Ectodermal cell (in vitro differentiated cells): ENCODE data around the gene LRMDA.

ENCODE experiments used
- H3K27ac ChIP-seq: 2 replicates; pipeline ENCODE4 v1.7.0; 2013; ENCODE audit warnings: mild to moderate bottlenecking, low read depth, low read length; ENCODE audit not compliant: insufficient read depth, poor library complexity, severe bottlenecking
- H3K27me3 ChIP-seq: 2 replicates; pipeline ENCODE4 v1.7.0; 2013; ENCODE audit warnings: mild to moderate bottlenecking, low read length; ENCODE audit not compliant: insufficient read depth, control insufficient read depth, poor library complexity, severe bottlenecking
- H3K36me3 ChIP-seq: one replicate; pipeline ENCODE4 v1.7.0; 2013; ENCODE audit warnings: low read length; ENCODE audit not compliant: control insufficient read depth, insufficient read depth
- H3K4me1 ChIP-seq: one replicate; pipeline ENCODE4 v1.7.0; 2013; ENCODE audit warnings: low read length; ENCODE audit not compliant: control insufficient read depth, insufficient read depth
- H3K4me3 ChIP-seq: 2 replicates; pipeline ENCODE4 v1.7.0; 2013; ENCODE audit warnings: low read depth, low read length, control low read depth; ENCODE audit not compliant: insufficient read depth
- H3K9me3 ChIP-seq: 2 replicates; pipeline ENCODE4 v1.7.0; 2013; ENCODE audit warnings: mild to moderate bottlenecking, low read length, moderate library complexity; ENCODE audit not compliant: control insufficient read depth
- WGBS, 2 experiments: methylation state at CpG; one replicate each; pipeline ENCODE4 v1.1.7; 2013; ENCODE audit warnings: missing lambda C conversion rate in 2 of 2; 5-methylcytosine and 5-hydroxymethylcytosine counted together

Gene LRMDA

DNA sequence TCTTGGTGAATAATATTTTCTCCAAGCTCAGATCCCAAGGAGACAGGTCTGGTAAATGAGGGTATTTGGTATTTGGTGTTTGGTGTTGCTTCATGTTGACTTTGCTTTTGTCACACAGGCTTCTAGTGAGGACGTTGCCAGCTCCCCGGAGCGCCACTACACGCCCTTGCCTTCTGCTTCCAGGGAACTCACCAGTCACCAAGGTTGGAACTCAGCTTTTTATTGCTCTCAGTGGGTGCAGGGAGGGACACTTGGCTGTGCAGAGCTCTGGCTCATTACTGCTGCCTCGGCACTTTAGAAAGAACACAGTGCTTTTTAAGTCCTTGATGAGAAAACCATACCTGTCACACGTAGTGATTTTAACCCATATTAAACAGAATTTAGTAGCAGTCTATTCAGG, 892.9 kb downstream of the LRMDA start:
- Histone ChIP-seq H3K9me3 (no peaks in the 10 kb centered on the region), H3K27ac (no peak overlapping the region), H3K4me1 (no peaks in the 10 kb centered on the region), H3K36me3 (no peaks in the 10 kb centered on the region), H3K27me3 (no peaks in the 10 kb centered on the region), H3K4me3 (no peak overlapping the region)
- WGBS, 2 experiments, result 82 to 86% methylated on average over 5 to 6 of the region's 6 CpGs

DNA sequence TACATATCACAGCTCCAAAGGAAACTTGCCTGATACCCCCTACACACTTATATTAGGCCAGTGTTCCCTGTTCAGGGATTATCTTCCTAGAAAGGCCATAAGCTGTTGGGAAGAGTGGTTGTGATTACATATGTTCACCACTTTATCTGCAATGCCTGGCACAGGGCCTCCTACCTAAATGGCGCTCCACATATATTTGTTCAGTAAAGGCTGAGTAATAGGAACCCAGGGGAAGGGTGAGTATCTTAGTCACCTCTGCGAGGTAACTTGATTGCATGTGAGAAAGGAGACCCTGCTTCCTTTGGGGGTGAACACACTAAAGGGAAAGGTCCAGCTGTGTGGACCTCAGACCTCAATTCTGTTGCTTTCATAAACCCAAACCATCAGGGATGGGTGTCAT, 896.0 kb downstream of the LRMDA start:
- Histone ChIP-seq H3K4me3 (no peak overlapping the region), H3K27me3 (no peaks in the 10 kb centered on the region), H3K27ac (no peak overlapping the region), H3K4me1 (no peaks in the 10 kb centered on the region), H3K36me3 (no peaks in the 10 kb centered on the region), H3K9me3 (no peaks in the 10 kb centered on the region)
- WGBS, 2 experiments, result 98 to 100% methylated on average over 2 of the region's 2 CpGs

DNA sequence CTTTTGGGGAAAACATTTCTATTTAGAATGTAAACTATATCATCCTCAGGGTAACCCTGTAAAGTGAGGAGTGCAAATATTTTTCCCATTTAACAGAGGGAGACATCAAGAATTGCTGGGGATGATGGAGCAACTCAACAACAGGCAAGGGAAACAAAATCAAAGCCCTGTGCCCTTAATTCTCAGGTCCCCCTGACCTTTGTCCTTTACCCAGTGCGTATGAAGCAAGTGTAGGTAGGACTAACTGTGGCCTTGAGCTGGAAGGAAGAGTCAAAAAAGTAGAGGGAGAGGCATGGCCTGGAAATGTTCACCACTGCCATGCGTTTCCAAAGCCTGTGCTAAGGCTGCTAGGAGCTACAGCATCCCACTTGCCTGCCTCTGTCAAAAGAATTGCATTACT, 896.9 kb downstream of the LRMDA start:
- WGBS, 2 experiments, result 93 to 95% methylated on average over 2 of the region's 2 CpGs
- H3K4me3 ChIP-seq, result no peak overlapping the region
- no peak overlapping the region for H3K27ac ChIP-seq
- no peaks in the 10 kb centered on the region for H3K27me3 ChIP-seq
- no peaks in the 10 kb centered on the region for H3K36me3 ChIP-seq
- peaks cover 4% of the 10 kb centered on the region for H3K4me1 ChIP-seq
- no peaks in the 10 kb centered on the region for H3K9me3 ChIP-seq

DNA sequence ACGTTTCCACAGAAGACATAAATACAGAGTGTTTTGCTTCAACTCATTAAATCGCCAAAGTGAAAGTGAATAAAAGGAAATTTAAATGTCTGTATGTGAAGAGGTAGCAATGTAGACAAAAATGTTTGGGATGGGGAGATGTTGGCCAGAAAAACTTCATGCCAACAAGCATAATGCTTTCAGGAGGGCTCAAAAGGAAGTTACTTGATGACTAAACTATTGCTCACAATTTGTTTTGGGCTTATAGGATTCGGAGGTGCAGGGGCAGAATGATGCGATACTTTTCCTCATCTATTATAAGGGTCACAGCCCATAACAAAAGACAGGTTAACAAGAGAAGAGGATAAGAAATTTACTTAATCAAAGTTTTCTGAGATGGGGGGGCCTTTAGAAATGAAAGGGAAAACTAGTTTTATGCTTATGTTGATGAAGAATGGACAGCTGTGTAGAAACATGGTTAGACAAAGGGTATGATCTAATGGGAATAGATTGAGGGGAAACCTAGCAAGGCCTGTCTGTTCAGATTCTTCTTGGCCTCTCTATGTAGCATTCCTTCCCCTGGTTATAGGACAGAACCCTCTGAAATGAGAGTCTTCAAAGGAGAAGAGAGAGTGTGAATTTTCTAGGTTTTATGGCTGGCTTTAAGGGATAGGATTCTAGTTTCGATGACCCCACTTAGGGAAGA, 898.6 kb downstream of the LRMDA start:
- WGBS, 2 experiments, result 92 to 94% methylated on average over 4 to 5 of the region's 5 CpGs
- Histone ChIP-seq H3K27ac (no peak overlapping the region), H3K36me3 (no peaks in the 10 kb centered on the region), H3K9me3 (no peaks in the 10 kb centered on the region), H3K4me3 (no peak overlapping the region), H3K27me3 (no peaks in the 10 kb centered on the region), H3K4me1 (peaks cover 11% of the 10 kb centered on the region)

DNA sequence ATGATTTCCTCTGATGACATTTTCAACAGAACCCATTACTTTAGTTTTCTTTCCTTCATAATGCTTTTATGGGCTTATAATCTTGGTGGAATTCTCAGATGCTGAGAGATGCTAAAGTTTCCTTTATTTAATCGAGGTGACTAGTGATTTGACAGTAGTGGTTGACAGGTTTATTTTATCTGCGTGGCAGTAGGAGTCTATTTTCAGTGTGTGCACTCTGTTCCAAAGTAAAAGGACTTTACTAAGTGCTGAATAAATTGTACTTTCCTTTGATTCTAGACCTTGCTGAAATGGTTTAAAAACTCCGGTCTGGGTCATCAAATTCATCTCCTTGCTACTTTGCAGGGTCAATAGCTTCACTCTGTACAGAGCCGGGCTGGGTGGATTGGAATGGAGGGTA, 900.3 kb downstream of the LRMDA start:
- Histone ChIP-seq H3K9me3 (no peaks in the 10 kb centered on the region), H3K4me1 (peaks cover 11% of the 10 kb centered on the region), H3K27ac (no peak overlapping the region), H3K36me3 (no peaks in the 10 kb centered on the region), H3K27me3 (no peaks in the 10 kb centered on the region), H3K4me3 (no peak overlapping the region)
- WGBS, 2 experiments, result 95 to 96% methylated on average over 4 of the region's 4 CpGs

DNA sequence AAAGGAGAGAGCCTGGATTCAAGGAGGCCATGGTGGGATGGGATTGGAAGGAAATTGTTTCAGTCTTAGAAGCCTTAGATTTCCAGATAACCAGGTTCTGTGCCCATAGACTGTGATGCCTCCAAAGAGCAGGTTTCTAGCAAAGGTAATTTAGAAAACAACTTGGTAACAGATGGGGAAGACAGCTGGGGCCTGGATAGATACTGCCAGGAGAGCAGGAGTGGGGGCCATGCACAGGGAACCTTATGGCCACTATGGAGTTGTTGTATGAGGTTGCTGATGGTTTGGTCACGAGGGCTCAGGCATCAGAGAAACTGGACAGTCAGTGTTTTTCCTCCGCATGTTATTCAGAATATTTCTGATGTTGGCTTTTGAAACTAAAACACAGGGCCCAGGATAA, 901.9 kb downstream of the LRMDA start:
- Histone ChIP-seq H3K27ac (no peak overlapping the region), H3K9me3 (no peaks in the 10 kb centered on the region), H3K4me3 (no peak overlapping the region), H3K36me3 (no peaks in the 10 kb centered on the region), H3K4me1 (peaks cover 11% of the 10 kb centered on the region), H3K27me3 (no peaks in the 10 kb centered on the region)
- 92 to 94% methylated on average over 2 of the region's 2 CpGs for WGBS, 2 experiments

DNA sequence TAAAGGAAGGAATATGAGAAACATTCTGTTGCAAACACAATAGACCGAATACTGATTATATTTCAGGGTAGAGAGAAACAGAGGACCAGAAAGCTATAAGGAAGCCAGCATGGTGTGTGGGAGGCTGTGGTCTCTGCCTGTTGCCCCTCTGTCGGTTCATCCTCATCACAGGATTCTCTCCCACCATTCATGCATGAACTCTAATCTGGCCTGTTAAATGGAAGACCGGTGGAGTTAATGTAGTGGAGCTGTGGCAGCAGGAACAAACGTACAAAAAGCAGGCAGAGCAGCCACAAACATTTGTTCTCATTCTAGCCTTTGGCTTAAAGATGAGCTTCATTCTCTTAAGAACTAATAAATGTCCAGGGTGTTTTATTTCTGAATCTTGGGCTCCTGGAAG, 902.4 kb downstream of the LRMDA start:
- H3K9me3 ChIP-seq, result no peaks in the 10 kb centered on the region
- no peak overlapping the region for H3K27ac ChIP-seq
- H3K36me3 ChIP-seq, result no peaks in the 10 kb centered on the region
- H3K4me3 ChIP-seq, result no peak overlapping the region
- 84 to 92% methylated on average over 4 of the region's 4 CpGs for WGBS, 2 experiments
- peaks cover 11% of the 10 kb centered on the region for H3K4me1 ChIP-seq
- no peaks in the 10 kb centered on the region for H3K27me3 ChIP-seq

DNA sequence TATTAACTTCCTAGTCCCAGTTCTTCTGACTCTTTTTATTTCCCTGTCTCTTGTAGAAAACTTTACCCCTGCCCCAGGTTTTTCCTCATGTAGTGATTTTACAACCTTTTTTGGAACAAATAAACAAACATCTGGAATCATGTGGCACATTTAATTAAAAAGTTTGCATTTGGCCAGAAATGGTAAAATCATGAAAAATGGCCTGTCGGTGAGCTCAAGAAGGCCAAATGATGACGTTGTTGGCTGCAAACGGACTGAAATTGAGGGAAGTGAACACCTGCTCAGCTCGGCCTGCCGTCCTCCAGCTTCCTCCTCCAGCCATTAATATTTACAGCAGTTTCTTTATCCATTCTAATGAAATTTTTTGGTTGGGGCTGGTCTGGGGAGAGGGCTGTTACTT, 902.8 kb downstream of the LRMDA start:
- Histone ChIP-seq H3K4me3 (no peak overlapping the region), H3K4me1 (peaks cover 11% of the 10 kb centered on the region), H3K27me3 (no peaks in the 10 kb centered on the region), H3K9me3 (no peaks in the 10 kb centered on the region), H3K27ac (no peak overlapping the region), H3K36me3 (no peaks in the 10 kb centered on the region)
- 91 to 98% methylated on average over 3 to 5 of the region's 5 CpGs for WGBS, 2 experiments

DNA sequence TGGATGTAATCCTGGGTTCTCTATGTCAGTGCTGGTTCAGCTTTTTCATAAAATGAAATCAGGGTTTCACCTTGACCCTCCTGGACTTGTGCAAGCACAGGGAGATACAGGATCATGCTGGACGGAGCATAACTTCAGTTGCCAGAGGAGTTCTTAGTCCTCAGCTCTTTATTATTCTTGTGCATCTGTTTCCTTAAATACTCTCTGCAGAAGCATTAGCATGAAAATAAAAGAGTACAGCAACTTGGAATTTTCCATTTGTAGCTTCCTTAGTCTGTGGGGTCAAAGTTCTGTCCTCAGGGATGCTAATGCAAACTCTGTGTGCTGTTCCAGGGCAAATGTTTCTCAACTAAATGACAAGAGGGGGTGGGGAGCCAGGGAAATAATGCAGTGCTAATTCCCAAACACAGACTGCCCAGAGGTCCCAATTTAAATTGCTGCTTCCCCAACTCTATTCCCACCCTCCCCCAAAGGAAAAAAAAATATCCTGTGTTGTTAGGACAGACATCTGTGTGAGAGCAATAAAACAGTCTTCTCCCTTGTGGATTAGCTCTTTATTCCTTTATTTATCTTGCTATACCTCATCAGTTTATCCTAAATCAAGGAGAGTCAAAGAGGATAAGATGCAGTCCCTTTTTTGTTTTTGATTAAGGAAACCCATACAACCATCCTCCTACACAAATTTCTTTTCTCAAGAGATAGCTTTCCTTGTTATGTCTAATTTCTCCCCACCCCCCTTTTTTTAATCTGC, 905.0 kb downstream of the LRMDA start:
- H3K4me1 ChIP-seq, result peaks cover 11% of the 10 kb centered on the region
- H3K27me3 ChIP-seq, result no peaks in the 10 kb centered on the region
- 82 to 83% methylated on average over 1 of the region's 1 CpG for WGBS, 2 experiments
- H3K36me3 ChIP-seq, result no peaks in the 10 kb centered on the region
- no peak overlapping the region for H3K27ac ChIP-seq
- no peak overlapping the region for H3K4me3 ChIP-seq
- no peaks in the 10 kb centered on the region for H3K9me3 ChIP-seq

DNA sequence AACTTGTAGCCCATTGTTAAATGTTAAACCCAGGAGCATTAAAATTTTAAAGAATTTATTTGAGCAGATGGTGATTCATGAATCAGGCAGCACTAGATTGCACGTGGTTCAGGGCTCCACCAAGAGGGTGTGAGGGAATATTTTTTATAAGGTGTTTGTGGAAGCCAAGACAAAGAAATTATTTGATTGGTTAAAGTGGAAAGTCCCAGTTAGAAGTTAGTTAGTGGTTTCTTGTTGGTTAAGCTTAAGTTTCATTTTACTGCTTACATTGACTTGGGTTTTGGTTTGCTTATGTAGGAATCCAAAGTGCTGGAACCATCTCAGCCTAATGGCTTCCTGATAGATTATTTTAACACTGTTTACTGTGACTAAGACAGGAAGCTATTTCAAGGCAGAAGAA, 906.2 kb downstream of the LRMDA start:
- Histone ChIP-seq H3K27me3 (no peaks in the 10 kb centered on the region), H3K9me3 (no peaks in the 10 kb centered on the region), H3K36me3 (no peaks in the 10 kb centered on the region), H3K27ac (no peak overlapping the region), H3K4me1 (peaks cover 11% of the 10 kb centered on the region), H3K4me3 (no peak overlapping the region)
- 93 to 95% methylated on average over 1 of the region's 1 CpG for WGBS, 2 experiments
